ENCODE measurements around the gene CLEC2A.
"Not testable (repeated sequence)": the region's sequence is repeated elsewhere in the genome, so short reads cannot be mapped to it uniquely, and the experiment has no call there.

Gene CLEC2A

GRCh38 chr12:9977916-9978315 lies 45.7 kb upstream of the CLEC2A start (continued):
- TF ChIP-seq RARB (CRISPR knock-in tag; IDR thresholded peaks at IDR 0.05) = no peak
- TF ChIP-seq ARNTL (CRISPR knock-in tag; IDR thresholded peaks at IDR 0.05; ENCODE audit: borderline replicate concordance, low read depth) = no peak
- no peak for TF ChIP-seq TCF4 (CRISPR knock-in tag; IDR thresholded peaks at IDR 0.05; ENCODE audit: borderline replicate concordance)

- ATAC-seq = not testable (repeated sequence)
These were observed 44.5 kb upstream of the CLEC2A start for GRCh38 chr12:9976626-9977025.

GRCh38 chr12:9975614-9976013 lies 43.4 kb upstream of the CLEC2A start:
- ATAC-seq = no peak
- TF ChIP-seq BACH2 (CRISPR knock-in tag; IDR thresholded peaks at IDR 0.05; ENCODE audit: borderline replicate concordance) (no peak), ZFP3 (CRISPR knock-in tag; IDR thresholded peaks at IDR 0.05) (no peak), ZNF70 (CRISPR knock-in tag; IDR thresholded peaks at IDR 0.05) (no peak), ESRRG (CRISPR knock-in tag; IDR thresholded peaks at IDR 0.05) (no peak), GLIS3 (CRISPR knock-in tag; IDR thresholded peaks at IDR 0.05) (no peak)

- ATAC-seq = not testable (repeated sequence)
These were observed 42.6 kb upstream of the CLEC2A start for GRCh38 chr12:9974731-9975130.

- TF ChIP-seq CSRNP3 (CRISPR knock-in tag; IDR thresholded peaks at IDR 0.05) = no peak
- TF ChIP-seq BACH2 (CRISPR knock-in tag; IDR thresholded peaks at IDR 0.05; ENCODE audit: borderline replicate concordance) = no peak
- TF ChIP-seq ZNF70 (CRISPR knock-in tag; IDR thresholded peaks at IDR 0.05) = no peak
- no peak for TF ChIP-seq ARNTL (CRISPR knock-in tag; IDR thresholded peaks at IDR 0.05; ENCODE audit: borderline replicate concordance, low read depth)
- no peak for TF ChIP-seq ISL1 (CRISPR knock-in tag; IDR thresholded peaks at IDR 0.05)
- TF ChIP-seq TOX (CRISPR knock-in tag; IDR thresholded peaks at IDR 0.05; ENCODE audit: borderline replicate concordance) = no peak
- TF ChIP-seq ZNF565 (CRISPR knock-in tag; conservative IDR thresholded peaks at IDR 0.05; ENCODE audit: low read depth) = no peak
- no peak for TF ChIP-seq PATZ1 (CRISPR knock-in tag; IDR thresholded peaks at IDR 0.05; ENCODE audit: borderline replicate concordance)
- no peak for TF ChIP-seq PPARA (CRISPR knock-in tag; IDR thresholded peaks at IDR 0.05; ENCODE audit: borderline replicate concordance)
- TF ChIP-seq SNAI2 (CRISPR knock-in tag; IDR thresholded peaks at IDR 0.05) = no peak
- no peak for TF ChIP-seq RARB (CRISPR knock-in tag; IDR thresholded peaks at IDR 0.05)
- no peak for TF ChIP-seq TCF4 (CRISPR knock-in tag; IDR thresholded peaks at IDR 0.05; ENCODE audit: borderline replicate concordance)
- TF ChIP-seq TSHZ2 (CRISPR knock-in tag; IDR thresholded peaks at IDR 0.05) = no peak
- no peak for TF ChIP-seq CREB5 (CRISPR knock-in tag; IDR thresholded peaks at IDR 0.05; ENCODE audit: low read depth)
- TF ChIP-seq GLIS3 (CRISPR knock-in tag; IDR thresholded peaks at IDR 0.05) = no peak
- ATAC-seq = no peak
These were observed 41.8 kb upstream of the CLEC2A start for GRCh38 chr12:9973949-9974348.

GRCh38 chr12:9971181-9971580 lies 39.0 kb upstream of the CLEC2A start, which contains the start of gene CLEC12A:
Gene CLEC12A (plus strand): TSS chr12:9971409. CDS start chr12:9971597, 188 bp downstream.
- no peak for TF ChIP-seq ISL1 (CRISPR knock-in tag; IDR thresholded peaks at IDR 0.05)
- no peak for TF ChIP-seq RARB (CRISPR knock-in tag; IDR thresholded peaks at IDR 0.05)
- ATAC-seq = no peak
